Measurements from ENCODE around the gene CPED1.

Gene CPED1

DNA sequence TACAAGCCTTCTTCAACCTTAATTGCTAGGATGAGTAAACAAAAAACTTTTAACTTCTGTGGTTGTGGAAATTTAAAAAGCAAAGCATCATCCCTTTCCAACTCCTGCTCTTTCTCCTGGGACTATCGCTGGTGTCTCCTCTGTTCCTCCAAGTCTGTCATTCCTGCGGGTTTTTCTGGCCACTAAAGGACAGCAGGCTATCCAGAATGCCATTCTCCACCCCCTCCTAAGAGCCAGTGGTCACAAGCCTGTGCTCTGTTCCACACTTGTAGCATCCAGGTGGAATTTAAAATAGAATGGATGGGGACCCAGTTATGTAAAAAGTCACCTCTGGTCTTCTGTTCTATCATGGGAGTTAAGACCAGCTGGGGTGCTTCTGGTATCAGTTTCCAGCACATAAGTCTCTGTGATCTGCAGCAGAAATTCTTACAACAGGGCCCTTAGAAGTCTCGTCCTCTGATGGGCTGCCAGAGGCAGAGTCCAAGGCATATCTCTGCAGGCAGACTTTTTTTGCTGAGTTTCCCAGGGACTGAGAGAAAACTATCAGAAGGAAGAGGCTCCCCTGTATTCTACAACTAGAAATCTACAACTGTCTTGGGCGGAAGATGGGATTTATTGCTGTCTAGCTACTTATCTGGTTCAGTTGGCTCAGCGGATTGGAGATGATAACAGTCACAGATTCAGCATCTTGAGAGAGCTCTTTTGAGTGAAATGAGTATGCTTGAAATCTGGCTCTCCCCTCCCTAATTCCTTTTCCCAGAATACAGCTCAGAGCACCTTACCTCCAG, 335.2 kb downstream of the CPED1 start:
- no peak for DNase-seq (ENCODE audit: low spot score)

DNA sequence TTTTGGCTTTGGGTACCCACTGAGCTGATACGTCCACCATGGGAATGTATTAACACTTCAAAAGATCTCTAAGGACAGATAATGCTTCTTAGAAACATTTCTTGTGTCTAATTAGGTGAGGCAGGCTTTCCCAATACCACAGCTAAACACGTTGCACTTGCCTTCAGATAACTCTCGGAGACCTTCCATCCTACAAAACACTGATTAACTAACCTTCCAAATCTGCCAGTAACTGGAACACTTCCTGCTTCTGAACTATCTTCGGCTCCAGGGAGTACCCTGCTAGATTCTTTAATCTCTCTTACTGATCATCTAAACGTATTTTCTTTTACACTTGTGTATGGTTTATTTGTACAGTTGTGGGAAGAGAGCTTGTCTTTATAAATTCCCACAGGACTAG, 339.2 kb downstream of the CPED1 start:
- DNase-seq (ENCODE audit: low spot score): no peak

DNA sequence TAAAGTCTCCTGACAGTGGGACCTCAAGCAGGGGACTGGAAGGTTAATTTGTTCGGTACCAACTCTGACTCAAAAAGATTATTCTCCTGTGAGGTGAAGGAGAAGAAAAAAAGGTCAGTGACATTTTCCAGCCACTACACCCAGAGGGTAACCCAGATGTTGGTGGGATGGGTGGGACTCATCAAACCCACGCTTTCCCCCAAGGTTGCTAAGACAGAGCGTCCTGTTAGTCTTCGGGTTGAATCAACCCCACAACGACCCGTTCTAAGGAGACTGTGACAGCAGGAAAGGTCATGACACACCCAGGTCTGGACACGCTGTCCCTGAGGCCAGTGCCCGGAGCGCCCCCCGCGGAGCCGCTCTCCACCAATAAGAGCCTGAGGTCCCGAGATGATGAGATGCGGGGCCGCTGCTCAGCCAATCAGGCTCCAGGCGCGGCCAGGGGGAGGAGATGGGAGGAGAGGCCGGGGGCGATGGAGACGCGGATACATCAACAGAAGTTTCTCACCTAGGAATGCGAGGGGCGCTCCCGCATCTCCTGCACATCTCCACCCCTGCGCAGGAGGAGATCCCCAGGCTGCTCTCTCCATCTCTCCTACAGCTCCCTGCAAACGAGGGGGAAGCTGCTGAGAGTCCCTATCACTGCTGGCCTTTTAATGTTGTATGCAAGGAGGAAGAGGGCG, 340.1 kb downstream of the CPED1 start, which contains the start of gene WNT16:
Gene WNT16, plus strand, starts transcription at position 493 of the 683 bp plus-strand sequence. CDS start 293 bp downstream, outside the sequence.
- DNase-seq (ENCODE audit: low spot score): peak; percentile 38

DNA sequence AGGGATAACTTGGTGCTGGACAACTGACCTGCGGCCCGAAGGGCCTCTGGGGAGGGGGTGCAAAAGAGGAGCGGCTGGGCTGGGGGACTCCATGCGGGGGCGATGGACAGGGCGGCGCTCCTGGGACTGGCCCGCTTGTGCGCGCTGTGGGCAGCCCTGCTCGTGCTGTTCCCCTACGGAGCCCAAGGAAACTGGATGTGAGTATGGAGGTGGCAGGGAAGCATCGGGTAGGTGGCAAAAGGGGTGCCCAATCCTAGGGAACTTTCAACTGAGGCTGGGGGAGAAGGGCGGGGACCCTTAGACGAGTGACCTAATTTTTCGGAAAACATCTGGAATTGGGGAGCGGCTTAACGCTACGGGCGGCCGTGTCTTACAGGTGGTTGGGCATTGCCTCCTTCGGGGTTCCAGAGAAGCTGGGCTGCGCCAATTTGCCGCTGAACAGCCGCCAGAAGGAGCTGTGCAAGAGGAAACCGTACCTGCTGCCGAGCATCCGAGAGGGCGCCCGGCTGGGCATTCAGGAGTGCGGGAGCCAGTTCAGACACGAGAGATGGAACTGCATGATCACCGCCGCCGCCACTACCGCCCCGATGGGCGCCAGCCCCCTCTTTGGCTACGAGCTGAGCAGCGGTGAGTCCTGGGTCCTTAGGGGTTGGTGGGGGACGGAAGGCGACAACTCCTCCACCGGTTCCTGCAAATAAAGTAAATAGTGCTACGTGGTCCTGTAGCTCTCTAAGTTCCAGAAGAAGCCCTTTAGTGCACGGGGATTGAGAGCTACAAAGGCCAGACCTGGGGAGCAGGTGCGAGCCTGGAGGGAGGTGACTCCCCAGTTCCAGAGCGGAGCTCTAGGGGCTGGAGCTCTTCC, 340.9 kb downstream of the CPED1 start:
- DNase-seq (ENCODE audit: low spot score): peak; percentile 73

DNA sequence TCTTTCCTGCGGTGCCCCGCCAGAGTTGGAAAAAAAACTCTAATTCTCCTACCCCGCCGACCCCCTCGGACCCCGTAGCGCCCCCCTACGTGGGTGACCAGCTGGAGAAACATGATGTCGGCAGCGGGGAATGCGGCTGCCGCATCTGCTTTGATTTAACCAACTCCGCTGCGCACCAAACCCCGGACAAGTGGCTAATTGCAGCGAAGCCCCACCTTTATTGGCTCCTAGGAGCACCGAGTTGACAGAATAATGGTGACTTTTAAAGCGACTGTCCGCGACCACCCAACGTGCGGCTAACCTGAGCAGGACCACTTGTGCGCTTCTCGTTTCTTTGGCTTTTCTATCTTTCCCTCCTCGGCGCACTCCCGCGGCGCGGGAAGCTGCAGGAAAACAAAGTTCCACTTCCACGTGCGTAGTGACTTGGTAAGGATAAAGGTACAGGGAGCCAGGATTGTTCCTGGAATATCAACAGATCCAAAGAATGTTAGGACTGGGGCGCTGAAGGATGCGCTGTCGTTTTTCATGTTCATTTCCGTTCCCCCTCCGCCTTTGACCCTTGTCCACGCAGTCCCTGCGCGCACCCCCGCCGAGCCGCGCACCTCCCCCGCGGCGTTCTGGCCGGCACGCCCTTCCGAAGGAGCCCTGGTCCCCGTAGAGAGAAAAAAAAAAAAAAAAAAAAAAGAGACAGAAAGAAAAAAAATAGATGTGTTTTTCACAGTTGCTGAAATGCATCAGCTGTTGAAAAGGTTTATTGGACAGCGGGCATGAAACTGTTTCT, 341.7 kb downstream of the CPED1 start:
- DNase-seq (ENCODE audit: low spot score): peak; percentile 58

DNA sequence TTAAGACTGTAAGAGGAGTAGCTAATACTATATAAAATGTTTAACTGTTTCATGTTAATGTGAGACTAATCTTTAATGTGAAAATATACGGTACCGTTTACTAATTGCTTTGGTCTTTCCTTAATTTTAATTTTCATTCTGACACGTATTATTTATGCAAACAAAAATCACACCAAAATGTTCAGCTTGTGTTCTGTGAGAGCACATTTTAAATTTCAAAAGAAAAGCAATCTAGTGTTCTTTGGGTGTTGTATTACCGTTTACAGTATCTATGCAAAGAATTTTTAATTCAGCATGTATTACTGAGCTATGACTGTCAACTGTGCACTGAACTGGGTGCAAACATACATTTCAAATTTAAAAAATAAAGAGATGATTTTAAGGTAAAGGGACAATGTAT, 342.5 kb downstream of the CPED1 start:
- DNase-seq (ENCODE audit: low spot score): no peak

DNA sequence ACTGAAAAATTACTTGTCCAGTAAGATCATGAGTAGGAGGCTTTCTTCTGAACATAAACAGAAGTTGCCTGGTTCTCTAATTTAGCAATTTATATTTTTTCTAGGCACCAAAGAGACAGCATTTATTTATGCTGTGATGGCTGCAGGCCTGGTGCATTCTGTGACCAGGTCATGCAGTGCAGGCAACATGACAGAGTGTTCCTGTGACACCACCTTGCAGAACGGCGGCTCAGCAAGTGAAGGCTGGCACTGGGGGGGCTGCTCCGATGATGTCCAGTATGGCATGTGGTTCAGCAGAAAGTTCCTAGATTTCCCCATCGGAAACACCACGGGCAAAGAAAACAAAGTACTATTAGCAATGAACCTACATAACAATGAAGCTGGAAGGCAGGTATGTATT, 343.1 kb downstream of the CPED1 start:
- no peak for DNase-seq (ENCODE audit: low spot score)

DNA sequence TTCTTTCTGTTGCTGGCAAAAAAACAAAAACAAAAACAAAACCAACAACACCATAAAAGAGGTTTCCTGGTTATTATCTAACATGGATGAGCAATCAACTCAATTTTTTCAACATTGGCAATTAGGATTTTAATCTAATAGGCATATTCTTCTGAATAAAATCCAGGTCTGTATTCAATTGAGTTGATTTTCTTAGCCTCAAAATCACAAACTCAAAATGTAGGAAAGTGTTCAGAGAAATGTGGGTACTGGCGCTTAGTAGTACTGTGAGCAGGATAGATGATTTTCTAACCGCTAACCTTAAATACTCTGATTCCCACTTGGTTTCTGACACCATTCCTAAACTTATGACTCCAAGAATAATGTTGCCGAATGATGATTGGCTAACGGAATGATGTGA, 345.9 kb downstream of the CPED1 start:
- no peak for DNase-seq (ENCODE audit: low spot score)

DNA sequence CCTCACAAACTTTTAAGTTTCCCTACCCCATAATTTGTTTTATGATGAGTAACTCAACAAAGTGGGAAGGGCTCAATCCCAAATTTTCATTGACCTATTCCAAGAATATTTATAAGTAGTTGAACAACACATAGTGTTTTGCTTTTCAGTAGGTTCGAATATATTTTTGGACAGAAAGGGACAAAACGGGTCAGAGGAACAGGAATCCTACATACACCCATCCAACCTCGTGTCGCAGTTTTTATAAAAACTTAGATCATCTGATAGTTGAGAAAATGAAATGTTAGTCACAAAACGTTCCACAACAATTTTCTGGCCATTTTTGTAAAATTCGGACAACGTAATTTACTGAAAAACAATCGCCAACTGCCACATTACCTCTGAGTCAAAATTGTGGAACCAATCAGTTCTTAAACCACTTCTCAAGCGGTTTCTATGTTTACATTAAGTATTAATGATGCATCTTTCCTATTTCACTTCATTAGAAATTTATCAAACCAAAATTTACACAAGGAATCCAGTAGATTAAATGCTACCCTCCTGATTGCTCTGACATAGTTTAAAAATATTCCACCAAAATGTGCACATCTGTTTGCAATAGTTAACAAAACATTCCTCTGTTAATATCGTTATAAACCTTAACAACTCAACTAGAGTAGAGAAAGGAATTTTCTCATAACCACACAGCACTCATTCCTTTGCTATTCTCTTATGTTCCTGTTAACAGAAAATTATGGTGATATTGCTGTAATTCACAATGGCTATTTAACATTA, 346.6 kb downstream of the CPED1 start:
- no peak for DNase-seq (ENCODE audit: low spot score)

DNA sequence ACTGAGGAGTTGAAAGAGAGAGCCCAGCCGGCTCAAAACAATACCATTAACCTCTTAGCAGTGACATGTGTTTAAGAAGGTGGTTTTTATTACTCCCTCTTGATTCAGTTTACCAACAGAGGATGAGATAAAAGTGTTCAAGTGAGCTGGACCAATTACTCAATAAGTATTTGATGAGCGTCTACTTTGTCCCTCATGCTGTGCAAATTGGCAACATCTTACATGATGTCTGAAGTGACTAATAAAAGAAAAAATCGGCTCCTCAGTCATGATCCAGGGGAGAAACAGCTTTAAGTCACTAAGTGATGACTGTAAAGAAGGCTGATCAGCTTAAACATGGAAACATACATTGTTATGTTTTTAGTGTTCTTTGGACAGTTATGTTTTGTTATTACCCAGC, 348.1 kb downstream of the CPED1 start:
- DNase-seq (ENCODE audit: low spot score): no peak

DNA sequence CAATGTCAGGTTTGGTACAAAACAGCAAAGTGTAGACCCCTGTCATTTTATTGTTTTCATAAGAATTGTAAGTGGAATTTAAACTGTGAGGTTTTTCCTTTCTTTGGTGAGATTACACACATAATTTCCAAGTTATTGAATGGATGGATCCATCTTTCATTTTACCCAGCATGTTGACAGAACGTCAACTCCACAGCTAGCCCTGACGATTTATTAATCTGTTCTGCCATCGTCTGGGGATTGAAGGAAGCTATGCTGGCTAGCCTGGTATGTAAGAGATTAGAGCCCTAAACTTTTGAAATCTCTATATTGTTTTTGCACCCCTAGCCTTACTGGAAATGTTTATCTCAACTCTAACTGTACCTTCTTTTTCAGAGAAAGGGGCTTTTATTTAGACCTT, 348.9 kb downstream of the CPED1 start:
- DNase-seq (ENCODE audit: low spot score): peak; percentile 50

DNA sequence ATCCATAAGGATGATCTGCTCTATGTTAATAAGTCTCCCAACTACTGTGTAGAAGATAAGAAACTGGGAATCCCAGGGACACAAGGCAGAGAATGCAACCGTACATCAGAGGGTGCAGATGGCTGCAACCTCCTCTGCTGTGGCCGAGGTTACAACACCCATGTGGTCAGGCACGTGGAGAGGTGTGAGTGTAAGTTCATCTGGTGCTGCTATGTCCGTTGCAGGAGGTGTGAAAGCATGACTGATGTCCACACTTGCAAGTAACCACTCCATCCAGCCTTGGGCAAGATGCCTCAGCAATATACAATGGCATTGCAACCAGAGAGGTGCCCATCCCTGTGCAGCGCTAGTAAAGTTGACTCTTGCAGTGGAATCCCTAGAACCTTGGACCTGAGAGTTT, 350.6 kb downstream of the CPED1 start:
- DNase-seq (ENCODE audit: low spot score): no peak

DNA sequence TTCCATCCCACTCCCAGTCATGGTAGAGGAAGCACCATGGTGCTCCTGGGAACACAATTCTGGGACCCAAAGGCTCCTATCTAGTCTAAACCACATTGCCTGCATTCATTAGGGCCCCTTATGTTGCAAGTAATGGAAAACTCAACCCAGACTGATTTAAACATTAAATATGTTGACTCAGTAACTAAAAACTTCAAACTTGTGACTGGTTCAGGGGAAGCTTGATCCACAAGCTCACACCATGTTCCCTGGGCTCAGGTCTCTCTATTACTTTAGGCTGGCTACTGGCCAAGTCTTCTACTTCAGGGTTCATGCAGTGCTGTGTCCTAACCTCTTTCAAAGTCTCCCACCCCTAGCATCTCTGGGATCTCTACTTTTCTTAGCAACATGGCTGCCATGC, 353.4 kb downstream of the CPED1 start:
- no peak for DNase-seq (ENCODE audit: low spot score)

DNA sequence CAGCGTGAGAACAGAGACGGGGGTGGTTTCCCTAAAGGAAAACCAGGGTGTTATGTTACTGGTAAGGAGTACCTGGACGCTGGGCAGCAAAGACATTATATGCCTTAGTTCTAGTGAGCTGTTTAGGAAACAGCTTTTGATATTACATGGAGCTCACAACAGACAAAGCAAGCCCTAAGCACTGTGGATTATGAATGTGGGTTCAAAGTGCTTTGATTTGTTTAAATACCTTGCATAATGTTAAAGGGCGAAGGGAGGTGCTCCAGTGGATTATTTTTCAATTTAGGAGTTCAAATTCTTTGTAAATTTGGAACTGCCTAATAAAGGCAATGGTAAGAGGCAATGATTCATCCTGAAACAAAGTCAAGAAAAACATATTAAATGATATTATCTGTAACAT, 354.1 kb downstream of the CPED1 start:
- DNase-seq (ENCODE audit: low spot score): no peak

DNA sequence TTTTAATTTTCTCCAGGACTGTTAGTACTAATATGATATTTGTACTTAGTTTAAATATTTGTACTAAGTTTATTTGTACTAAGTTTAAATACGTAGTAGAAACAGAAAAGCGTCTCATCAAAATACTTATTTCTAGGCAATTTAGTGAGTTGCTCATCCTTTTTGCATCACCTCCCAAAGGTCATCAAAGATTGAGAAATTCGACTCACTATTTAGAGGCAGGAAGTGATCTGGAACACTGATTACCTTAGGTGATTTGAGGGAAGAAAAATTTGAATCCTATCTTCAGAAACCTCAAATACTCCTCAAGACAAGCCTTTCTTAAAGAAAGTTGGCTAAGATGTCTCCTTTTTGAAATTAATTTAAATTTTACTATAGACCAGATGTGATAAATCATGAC, 354.8 kb downstream of the CPED1 start:
- DNase-seq (ENCODE audit: low spot score): no peak

DNA sequence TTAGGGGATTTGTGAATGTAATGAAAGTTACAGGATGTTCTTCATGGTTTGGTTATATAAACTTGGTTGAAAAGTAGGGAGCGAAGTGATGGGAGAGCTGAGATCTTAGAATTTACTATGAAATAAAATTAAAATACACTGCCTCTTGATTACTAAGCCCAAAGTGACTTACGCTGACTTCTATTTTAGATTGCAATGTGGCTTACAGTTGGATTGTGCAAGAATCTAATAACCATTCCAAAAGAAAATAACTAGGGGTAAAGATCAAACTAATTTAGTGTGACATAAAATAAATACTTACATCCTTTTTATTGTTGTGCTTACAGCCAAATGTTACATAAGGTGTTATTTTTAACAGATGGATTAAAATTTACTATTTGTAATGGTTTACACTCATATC, 355.6 kb downstream of the CPED1 start:
- DNase-seq (ENCODE audit: low spot score): no peak

DNA sequence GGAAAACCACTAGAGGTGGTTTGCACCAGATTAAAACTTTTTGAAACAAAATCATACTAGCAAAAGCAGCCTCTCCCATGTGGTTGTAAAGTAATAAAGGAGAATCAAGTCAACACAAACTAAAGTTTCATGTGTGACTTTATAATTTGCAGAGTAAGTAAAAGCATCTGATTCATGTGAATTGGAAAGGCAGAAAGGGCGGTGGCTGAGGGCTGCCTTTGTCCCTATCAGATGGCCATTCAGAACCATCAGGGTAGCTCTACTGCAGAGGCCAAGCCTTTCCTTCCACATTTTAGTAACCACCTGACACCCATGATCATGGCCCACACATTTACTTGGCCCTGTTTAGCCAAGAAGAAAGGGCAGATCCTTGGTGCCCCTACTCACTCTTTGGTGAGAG, 356.0 kb downstream of the CPED1 start:
- no peak for DNase-seq (ENCODE audit: low spot score)
